OCI-M2 (cell line): ENCODE data around the gene NPR3.
A peak's percentile ranks its signal among the peaks of the same experiment; 100 is the strongest.

Experiments used
- DNase-seq: peaks from one replicate; lab custom pipeline; 2025; ENCODE audit not compliant: unreplicated experiment; lab: John Stamatoyannopoulos, UW

The NPR3 gene

DNA sequence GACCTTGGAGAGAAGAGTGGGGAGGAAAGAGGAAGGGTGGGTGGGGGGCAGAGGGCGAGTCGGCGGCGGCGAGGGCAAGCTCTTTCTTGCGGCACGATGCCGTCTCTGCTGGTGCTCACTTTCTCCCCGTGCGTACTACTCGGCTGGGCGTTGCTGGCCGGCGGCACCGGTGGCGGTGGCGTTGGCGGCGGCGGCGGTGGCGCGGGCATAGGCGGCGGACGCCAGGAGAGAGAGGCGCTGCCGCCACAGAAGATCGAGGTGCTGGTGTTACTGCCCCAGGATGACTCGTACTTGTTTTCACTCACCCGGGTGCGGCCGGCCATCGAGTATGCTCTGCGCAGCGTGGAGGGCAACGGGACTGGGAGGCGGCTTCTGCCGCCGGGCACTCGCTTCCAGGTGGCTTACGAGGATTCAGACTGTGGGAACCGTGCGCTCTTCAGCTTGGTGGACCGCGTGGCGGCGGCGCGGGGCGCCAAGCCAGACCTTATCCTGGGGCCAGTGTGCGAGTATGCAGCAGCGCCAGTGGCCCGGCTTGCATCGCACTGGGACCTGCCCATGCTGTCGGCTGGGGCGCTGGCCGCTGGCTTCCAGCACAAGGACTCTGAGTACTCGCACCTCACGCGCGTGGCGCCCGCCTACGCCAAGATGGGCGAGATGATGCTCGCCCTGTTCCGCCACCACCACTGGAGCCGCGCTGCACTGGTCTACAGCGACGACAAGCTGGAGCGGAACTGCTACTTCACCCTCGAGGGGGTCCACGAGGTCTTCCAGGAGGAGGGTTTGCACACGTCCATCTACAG is 760 bp downstream of the NPR3 start:
- DNase-seq: no peak

DNA sequence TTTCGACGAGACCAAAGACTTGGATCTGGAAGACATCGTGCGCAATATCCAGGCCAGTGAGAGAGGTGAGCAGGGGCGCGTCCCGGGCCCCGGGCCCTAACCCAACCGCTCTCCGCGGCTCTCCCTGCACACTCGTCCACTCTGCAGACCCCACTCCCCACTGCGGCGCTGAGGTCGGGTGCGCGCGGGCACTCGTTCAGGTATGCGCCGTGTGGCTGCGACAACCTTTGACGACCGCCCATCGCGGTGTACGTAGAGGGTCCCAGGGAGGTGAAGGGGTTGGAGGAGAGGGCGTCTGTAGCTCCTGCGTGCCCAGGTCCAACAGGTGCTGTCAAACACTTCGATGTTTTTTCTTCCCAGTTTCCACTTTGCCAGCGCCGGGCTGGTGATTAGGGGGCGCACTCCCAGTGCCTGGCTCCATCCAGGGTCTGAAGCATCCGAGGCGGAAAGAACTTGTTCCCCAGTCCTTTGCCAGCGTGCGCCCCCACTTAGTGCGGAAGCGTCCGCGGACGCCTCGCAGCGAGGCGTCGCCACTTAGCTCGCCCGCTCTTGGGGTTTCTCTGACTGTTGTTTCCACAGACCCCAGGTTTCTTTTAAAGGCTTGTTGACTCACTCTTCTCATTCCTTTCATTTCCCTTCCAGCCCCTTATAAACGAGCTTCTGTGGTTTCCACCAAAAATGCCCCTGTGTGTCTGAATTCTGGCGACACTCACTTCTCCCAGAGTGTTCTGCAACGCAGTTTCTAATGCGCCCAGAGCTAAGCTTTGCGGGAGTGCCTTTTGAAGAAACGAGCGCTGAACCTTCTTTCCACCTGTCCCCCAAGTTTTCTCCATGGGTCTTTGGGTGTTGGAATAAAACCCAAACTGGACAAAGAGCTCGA is 1.6 kb downstream of the NPR3 start:
- DNase-seq: no peak

DNA sequence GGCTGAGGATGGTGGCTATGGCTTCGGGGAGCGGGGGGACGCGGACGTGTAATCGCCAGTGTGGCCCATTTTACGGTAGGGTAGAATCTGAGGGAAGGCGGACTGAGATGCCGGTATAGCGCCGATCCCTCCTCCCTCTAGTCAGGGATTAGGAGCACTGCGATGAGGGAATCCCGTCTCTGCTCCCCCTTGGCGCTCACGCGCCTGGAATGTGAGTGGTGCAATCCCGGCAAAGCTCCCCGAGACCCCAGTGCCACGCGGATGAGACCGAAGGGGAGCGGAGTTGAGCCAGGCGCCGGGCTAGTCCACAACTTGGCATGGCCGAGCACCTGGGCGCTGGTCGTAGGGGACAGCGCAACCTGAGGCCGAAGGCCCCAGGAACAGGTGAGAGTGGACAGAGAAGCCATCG is 2.2 kb downstream of the NPR3 start:
- DNase-seq: no peak

DNA sequence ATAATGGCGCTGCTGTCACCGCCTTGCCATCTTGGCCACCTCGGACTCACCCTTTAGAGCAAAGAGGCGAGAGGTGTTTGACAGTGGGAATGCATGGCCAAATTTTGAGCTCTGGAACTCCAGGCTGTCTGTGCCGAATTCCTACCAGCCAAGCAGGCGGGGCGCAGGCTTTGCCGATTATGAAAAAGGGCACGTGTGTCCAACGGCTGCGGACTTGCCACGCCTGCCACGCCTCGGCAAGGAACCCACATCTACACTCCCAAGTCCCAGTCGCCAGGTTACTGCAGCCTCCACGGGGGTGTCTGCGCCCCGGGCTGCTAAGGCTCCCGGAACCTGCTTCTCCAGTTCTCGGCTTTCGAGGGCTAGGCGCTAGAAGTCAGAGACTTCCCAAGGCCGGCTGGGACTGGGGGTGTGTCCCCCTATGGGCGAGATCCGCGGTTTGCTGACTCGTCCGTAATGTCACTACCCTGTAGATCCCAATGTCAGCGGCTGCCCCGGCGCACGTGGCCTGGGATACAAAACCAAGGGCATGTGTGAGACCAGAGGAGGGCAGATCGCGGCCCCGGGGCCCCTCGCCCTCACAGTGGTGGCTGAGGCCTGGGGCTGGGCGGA is 2.8 kb downstream of the NPR3 start:
- DNase-seq: no peak

DNA sequence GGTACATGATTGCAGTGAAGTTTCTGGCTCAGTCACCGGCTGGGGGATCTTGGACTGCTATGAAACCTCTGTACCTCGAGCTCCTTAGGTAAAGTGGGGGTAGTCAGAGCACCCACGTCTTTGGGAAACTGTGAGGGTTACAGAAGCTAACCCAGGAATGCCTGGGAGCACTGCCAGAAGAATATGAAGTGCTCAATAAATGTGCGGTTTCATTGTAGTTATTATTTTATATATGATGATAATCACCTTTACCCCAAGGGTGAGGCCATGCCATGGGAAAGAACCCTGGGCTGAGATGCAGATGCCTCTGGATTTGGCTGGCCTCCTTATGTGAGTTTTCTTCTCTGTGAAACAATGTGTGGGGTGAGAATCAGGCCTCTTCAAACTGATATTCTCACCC is 3.7 kb downstream of the NPR3 start:
- DNase-seq: no peak

DNA sequence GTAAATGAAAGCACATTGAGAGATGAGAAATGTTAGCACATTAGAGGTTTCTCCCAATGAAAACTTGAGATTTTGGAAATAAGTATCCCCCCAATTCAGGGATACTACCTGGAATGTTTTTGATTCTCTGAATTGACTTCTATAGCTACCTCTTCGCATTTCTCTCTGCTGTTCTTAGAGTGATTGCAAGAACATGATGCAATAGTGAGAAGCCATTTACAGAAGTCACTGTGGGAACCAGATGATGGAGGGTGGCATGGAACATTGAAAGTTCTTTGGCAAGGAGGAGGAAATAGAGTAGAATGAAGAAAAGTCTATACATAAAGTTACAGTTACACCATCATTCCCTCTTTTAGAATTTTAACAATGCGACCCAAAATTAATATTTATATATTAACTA is 9.2 kb downstream of the NPR3 start:
- no peak for DNase-seq

DNA sequence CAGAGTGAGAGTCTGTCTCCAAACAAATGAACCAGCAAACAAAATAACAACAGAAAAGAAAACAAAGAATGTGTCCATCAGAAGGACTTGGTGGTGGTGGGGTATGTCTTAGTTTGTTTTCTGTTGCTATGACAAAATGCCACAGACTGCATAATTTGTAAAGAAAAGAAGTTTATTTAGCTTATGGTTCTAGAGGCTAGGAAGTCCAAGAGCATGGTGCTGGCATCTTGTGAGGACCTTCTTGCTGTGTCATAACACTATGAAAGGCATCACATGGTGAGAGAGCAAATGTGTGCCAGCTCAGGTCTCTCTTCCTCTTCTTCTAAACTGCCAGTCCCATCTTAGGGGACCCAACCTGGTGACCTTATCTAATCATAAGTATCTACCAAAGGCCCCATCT is 10.5 kb downstream of the NPR3 start:
- DNase-seq: no peak

DNA sequence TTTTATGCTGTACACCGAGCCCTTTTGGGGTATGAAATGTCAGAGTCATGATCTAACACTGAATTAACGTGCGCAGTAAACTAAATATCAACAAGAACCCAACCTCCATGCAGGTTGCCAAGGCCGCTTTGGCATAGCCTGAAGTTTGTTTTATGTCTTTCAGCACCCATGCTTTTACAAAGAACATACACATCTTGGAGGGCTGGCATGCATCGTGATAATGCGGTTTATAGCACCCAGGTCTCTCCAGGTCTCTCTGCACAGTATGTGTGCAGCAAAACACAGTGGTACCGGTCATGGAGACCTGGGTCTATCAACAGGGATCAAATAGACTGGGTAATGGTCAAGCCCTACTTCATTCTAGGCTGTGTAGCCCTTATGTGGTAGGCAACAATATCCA is 11.8 kb downstream of the NPR3 start:
- DNase-seq: no peak

DNA sequence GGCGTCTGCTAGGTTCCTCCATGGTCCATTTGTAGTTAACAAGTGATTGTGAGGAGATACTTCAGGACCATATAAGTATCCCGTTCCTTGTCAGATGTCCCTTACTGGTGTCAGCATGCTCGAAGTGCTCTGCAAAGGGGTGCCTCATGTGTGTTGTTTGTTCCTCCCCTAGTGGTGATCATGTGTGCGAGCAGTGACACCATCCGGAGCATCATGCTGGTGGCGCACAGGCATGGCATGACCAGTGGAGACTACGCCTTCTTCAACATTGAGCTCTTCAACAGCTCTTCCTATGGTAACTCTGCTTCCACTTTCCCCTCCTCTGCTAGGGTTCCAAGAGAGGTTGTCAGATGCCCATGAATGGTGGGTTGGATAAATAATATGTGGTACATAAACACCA is 13.4 kb downstream of the NPR3 start:
- DNase-seq: no peak

DNA sequence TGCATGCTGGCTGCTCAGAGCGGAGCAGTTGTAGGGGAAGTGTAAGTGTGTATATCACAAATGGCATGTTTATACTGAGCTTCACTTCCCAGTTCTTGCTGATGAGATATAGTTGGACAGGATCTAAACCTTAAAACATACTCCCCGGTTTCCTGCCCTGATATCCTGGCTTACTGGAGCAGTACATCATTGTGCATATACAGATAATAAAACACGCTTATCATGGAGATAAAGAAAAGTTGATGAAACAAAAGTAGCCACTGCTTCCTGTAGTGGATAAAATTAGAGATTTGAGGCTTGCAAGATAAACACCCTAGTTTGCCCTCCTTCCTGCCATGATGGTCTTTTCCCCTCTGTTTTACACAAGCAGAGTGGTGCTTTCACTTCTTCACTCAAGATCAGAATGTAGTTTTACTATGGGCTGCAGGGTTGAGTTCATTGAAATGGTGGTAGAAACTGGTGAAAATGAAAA is 15.0 kb downstream of the NPR3 start:
- peak; percentile 13 for DNase-seq

DNA sequence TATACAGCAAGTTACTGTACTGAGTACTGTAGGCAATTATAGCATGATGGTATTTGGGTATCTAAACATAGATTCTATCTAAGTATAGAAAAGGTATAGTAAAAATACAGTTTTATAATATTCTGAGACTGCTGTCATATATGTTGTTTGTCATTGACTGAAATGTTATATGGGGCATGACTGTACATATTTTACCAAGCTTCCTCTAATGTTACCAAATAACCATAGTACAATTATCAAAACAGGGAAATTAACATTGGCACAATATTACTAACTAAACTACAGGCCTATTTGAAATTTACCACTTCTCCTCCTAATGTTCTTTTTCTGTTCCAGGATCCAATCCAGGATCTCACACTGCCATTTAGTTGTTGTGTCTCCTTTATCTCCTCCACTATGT is 18.5 kb downstream of the NPR3 start:
- no peak for DNase-seq

DNA sequence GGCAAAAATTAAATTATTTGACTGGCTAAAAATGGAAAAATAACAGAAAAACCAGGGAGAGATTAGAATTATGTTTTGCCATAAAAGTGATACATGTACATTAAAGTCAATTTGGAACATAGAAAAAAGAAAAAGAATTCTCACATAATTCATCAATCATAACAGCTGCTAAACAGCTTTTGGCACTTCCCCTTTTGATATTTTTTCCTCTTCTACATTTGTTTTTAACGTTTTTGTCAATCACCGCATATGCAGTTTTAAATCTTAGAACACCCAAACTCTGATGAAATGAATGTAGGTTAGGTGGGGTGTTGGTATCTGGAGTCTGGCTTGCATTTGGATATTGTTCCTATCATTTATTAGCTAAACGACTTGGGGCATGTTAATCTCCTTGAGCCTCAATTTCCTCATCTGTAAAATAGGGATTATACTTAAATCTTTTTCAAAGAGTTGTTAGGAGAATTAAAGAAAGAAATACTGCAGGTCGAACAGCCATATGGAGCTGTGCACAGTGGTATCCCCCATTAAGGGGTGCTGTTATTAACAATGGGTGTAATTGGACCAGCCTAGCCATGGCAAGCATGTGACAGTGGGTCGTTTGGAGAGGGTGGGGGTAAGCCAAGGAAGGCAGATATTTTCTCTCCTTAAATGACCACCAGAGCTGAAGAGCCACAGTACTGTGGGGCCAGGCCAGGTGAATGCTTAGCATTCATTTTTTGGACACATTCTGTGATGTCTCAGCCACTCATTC is 22.6 kb downstream of the NPR3 start:
- no peak for DNase-seq

DNA sequence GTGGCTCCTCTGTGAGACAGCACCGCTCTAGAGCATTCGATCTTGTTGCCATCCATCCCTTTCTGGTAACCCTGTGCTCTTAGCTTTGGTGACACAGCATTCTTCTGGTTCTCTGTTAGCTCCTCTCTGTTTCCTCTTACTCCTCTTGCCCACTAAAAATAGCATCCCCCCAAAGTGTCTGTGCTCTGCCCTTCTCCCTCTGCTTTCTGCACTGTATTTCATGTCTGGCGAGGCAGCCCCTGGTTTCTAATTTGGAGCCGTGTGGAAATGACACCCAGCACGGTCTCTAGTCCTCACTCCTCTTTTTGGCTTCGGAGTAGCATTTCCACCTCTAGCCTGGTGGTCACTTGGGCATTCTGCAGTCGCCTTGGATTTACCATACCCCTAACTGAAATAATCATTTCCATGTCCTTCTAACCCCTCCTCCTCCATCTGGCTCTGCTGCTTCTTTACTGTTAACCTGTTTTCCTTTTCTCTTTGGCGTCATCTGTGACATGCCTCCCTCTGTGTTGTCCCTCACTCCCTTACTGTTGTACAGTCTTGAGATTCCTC is 23.8 kb downstream of the NPR3 start:
- no peak for DNase-seq

DNA sequence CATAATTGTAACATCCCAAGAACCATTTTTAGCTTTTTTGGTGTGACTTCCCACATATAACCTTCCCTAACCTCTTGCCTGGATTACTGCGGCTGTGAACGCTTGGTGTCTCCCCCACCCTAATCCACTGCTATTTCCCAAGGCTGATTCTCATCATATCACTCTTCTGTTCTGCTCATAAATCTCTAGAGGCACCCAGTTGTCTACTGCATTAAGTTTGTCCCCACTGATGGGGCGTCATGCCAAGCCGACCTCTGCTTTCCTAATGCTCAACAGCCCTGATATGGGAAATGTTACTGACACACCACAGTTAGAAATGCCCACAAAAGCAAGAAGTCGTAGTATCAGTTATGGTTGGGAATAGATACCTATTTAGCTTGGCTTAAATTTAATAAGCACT is 24.4 kb downstream of the NPR3 start:
- DNase-seq: no peak

DNA sequence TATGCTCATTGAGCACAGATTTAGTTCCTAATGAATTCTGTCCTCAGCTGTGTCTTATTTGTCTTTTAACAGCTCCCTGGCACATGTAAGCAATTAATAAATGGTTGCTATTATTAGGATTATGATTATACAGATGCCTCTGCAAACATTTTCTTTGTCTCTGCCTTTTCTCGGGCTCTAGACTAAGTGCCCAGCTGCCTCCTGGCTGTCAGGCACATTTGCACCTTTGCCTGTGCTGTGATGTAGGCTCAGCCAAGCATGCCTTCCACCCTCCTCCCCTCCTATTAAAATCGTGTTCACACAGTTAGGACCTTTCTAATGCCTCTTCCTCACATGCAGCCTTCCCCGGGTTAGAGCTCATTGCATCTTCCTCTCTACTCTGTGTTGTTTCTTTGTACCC is 25.7 kb downstream of the NPR3 start:
- DNase-seq: no peak

DNA sequence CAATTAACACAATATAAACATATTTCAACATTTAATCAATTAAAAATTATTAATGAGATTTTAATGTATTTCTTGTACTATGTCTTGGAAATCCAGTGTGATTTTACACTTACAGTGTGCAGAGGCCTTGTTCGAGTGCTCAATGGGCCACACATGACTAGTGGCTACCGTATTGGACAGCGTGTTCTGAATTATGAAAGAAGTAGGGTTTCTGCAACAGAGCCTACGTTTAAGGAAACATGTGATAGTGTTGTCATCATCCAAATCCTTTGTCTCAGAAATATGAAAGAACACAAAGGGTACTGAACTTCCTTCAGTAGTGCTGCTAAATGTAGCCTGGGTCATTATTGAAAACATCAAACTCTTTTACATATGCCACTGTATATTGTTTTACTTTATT is 29.5 kb downstream of the NPR3 start:
- no peak for DNase-seq

DNA sequence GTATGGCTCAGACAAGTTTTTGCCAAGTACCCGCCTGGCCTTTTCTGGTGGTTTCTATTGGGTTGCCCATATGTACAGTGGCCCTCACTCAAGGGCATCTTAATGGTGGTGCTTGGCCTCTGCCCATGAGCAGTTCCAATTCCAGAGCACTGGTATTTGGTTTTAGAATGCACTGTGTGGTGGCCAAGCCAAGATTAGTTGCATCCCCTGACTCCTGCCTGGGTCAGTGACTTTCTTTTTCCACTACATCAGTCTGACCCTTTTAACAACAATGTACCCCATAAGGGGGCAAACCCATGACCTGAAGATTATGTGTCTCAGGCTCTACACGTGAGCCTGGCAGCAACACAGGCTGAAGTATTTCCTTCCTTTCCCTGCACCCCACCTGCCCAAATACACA is 34.2 kb downstream of the NPR3 start:
- no peak for DNase-seq

DNA sequence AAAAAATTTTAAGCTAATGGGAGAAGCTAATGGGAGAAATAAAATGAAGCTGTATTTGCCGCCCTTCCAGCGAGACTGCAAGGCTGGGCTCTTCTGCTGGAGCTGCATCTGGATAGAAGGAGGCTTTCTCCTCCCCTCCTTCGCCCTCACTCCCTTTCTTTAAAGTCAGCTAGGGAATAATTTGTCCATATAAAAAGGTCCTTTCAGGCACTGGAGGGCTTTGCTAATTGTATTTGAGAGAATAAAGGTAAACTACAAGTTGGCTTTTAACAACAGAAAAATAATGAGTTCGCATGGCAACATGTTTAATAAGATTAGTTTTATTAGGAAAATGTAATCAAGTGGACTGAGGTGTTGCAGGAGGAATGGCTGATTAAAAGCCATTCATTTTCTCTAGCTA is 41.3 kb downstream of the NPR3 start:
- DNase-seq: no peak

DNA sequence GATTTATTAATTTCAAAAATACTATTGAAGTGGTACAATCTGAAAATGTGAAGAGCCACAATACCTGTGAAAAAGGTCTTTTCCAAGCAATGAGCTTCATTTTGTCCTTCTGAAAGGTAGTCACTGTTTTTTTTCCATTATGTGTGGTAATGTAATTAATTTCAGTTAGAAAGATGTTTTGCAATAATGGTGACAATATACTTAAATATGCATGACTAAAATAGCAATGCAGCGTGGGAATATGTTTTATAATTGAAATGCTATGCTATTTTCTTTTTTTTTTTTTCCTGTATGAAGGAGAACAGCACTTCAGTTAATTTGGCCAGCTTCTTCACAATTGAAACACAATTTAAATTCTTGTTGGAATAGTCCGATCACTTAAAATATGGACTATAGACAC is 41.9 kb downstream of the NPR3 start:
- no peak for DNase-seq

DNA sequence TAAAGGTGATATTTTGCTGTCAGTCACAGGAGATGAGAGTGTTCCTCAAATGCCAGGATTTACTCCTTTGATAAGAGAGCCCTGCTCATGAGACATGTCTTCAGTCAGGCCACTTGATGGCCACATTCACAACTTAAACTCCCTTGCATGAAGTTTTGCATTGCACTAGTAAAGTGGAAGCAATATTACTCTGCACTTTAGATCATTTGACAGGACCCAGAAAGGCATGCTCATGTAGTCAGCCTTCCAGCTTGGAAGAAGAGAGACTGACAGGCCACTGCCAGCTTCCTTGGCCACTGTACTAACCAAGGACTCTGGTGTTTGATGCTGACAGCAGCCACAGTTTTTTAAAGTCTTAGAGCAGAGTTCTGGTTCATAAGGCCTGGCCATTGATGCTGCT is 42.6 kb downstream of the NPR3 start:
- DNase-seq: no peak

DNA sequence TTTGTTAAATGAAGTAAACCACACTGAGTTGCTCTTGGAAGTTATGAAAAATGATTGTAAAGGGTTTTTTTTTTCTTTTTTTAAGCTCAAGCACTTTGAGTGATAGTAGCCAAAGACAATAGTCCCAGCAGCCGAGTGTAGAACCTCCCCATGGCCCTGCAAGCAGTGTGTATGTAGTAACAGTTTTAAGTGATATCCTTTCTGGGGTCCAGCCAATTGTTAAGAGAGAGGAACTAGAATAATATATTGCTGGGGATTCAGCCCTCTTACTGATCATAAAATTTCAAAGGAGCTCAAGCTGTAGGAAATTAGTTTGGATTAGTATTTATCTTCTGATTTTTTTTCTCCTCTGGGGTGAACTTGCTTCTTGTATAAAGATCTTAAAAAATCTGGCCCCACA is 43.2 kb downstream of the NPR3 start:
- DNase-seq: no peak
